GM19372 (cell line): ENCODE measurements around the gene C3orf20.

Experiments used
- ATAC-seq: cut with Tn5 transposase; IDR thresholded peaks from one replicate; pipeline ENCODE4 v1.9.1; 2021; ENCODE audit warnings: mild to moderate bottlenecking, low read depth, moderate library complexity; ENCODE audit not compliant: unreplicated experiment

The C3orf20 gene

DNA sequence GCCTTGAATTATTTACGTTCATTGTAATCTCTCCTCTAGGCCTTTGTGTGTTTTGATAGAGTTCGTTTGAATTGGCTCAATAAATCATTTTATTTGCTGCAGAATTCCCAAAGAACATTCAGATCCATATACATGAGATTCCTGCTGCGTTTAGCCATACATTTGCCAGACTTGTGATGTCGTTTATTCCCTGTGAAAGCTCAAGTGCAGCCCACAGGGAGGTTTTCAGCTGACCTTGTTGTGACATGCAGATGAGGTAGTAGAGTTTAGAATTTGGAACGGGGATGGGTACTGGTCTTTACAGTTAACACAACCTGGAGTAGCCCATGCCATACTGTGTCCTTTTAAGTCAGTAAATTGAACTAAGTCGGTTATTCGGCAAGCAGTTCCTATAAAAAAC lies at the start of gene C3orf20:
TSS of gene C3orf20 (plus strand) at position 301 of the 400 bp plus-strand sequence. CDS start 7,573 bp downstream, outside the sequence.
- no peak for ATAC-seq

DNA sequence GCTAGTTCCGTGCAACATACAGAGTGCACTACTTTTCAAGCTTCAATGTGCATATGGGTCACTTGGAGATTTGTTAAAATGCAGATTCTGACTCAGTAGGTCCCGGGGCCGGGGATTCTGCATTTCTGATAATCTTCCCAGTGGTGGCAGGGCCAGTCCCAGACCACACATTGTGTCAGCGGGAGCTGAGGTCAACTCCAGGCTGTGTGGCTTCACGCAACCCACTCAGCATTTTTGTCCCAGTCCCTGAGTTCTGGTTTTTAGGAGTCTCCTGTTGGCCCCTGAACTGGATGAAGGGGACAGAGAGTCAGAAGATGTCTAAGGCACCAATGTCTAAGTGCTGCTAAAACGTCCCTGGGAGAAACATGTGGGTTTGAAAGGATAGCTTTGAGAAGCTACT lies 49.5 kb upstream of the C3orf20 start:
- no peak for ATAC-seq

DNA sequence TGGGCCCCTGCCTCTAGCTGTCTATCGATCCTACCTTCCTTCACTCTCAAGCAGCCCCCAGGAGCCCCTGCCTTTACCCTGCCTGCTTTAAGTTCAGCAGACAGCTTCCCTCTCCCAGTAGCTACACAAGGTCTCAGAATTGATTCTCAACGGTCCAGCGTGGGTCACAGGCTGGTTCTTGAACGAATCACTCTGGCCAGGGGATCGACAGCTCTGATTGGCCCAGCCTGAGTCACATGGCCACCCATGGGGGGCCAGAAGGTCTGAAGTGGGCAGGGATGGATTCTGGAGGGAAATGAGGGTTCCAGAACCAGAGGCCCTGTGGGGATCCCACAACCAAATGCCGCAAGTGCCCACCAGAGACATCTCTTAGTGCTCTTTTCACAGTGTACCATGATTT lies 47.1 kb upstream of the C3orf20 start:
- ATAC-seq, result no peak

DNA sequence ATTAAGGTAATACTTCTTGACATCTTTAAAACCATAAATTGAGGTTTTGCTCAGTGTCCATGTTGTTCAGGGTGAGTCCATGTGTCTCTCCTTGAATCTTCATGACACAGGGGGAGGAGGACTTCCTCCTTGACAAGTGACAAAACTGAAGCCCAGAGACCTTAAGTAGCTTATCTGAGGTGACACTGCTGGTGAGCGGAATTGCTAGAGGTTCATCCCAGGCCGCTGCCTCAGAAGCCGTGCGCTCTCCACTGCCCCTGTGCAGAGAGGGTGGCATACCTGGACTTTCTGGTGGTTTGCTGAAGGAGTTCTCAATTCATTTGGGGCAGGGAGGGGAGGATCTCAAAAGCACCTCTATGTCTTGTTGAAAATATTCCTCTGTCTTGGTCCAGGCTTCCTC lies 46.5 kb upstream of the C3orf20 start:
- ATAC-seq, result no peak

DNA sequence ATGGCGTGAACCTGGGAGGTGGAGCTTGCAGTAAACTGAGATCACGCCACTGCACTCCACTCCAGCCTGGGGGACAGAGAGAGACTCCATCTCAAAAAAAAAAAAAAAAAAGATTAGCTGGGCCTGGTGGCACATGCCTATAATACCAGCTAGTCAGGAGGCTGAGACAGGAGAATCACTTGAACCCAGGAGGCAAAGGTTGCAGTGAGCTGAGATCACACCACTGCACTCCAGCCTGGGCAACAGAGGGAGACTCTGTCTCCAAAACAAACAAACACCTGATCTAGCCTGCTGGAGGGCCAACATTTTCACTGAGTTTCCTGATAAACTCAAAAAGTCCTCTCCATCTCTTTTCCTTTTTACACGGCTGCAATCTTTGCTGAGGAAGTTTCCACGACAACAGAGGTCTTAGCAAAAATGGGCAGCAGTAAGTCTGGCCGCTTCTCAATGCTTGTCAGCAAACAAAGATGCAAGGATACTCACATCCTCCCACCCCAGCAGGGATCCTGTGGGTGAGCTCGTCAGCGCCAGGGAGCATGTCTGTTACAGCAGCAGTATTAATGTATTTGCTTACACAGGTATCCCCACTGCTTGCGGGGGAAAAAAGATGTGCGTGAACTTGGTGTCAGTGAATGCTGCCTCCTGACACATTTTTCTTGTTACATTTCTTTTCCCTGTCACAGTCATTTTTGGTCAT lies 44.4 kb upstream of the C3orf20 start:
- ATAC-seq, result no peak

DNA sequence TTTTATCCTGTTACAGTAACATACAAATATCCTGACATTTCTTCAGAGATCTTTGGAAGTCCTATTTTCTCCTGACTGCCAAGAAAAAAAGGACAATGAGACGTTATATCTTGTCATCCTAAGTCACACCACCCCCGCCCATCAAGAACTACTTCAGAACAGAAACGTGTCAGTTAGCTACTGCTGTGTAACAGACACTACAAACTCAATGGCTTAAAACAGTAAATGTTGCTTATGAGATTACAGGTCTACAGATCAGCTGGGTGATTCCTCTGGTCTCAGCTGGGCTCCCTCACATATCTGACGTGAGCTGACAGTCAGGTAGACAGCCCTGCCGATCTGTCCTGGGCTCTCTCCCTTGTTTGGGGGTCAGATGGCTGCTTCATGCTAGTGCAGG lies 43.8 kb upstream of the C3orf20 start:
- no peak for ATAC-seq

DNA sequence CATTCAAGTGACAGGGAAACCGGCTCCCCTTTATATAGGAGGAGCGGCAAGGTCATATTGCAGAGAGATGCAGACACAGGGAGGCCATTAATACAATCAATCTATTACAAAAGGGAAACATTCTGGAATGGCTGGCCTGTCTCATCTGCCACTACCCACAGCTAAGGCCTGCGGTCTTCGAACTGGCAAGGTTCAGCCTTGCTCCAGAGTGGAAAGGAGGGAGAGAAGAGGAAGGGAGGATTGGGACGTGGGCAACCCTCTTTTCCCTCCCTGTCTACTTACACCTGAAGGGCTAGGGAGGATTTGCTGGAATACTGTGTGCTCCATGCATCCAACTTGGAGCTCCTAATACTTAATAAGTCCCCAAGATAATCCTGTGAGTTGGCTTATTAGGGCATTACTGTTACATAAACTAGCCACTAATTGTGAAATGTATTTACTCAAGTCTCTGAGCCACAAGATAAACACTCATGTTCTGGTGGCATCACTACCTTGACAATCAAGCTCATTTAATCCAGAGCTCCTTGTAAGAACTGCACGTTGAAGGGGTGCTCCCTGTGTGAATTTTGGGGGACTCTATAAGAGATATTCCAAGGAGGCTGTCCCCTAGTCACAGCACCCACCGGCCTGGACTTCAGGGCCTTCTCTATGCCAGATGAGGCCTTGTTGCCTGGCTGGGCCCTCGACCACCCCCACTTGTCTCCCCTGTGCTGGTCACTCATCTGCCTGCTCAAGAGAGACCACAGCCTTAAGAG lies 43.1 kb upstream of the C3orf20 start:
- ATAC-seq, result no peak

DNA sequence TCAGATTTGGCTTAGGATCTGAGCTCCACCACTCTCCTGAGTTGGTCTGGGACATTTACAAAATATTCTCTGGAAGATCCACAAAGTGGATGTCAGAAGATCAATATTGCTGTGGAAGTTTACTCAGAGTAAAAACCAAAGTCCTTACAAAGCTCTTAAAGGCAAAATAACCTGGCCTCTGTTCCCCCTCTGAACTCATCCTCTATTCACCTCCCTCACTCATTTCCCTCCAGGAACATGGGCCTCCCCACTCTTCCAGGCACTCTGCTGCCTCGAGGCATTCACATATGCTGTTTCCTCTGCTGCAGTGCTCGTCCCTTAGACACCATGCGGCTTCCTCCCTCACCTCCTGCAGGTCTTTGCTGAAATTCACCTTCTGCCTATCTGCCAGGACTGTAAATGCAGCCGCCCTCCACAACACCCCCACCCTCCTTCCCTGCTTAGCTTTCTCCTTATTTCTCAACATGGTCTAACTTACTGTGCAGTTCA lies 42.5 kb upstream of the C3orf20 start:
- ATAC-seq, result no peak

DNA sequence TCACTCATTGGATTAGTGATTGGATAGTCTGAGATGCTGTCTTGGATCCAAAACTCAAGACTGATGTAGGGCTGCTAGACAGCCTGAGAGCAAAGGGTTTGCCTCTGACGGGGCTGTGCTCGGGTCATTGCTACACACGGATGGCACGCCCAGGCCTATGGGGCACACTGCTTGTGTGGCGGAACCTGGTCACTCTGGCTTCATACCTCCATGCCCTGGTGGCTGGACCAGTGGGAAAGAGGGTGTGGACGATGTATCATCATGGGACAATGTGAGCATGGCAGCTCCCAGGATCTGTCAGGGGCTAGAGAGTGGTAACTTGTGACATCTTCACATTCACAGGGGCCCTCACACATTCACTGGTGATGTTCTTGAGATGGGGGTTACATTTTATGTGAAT lies 41.5 kb upstream of the C3orf20 start:
- ATAC-seq, result no peak

DNA sequence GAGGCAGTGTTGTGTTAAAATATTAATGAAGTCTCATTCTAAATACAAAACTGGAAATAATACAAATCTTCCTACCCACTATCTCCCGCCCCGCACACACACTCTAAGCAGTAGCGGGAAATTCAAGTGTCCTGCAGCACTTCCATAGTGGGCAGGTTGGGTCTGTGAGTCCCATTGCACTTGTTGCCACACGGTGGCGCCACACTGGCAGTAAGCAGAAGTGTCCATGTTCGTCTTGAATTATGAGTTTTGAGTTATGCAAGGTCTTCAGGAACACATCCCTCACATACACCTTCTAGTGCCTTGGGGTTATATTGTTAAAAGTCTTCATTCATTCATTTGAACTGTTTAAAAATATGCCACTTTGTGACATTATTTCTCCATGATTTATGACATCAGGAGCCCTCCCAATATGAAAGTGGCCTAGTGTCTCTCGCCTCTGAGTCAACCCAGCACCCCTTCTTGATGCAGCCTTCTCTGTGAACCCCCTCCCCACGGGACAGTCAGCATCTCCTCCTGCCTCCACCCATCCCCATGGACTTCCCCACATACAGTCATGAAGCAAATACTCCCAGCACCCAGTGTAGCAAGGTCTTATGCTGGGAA lies 41.0 kb upstream of the C3orf20 start:
- ATAC-seq, result no peak

DNA sequence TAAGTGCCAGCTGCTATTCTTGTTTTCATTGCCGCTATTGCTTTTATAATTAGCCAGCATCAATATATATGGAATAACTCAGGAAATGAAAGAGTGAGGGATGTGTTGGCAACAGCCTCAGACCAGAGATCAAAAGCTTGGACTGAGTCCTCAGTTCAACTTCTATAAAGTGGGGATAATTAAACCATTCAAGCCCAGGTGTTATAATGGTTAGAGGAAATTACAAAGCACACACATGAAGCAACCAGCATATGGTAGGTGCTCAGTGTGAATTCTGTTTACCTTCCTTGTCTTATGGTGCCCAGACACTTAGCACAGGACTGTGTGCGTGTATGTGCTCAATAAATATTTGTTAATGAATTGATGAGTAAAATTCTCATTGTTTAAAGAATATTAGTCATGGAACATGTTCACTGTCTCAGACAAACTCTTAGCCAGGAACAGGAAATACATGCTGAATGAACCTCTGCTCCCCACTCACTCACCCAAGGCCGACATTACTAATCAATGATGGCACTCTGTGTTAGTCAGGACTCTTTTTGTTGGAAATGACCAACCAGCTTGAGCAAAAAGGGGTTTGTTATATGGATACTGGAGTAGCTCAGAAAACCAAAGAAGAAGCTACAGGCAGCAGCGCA lies 40.1 kb upstream of the C3orf20 start:
- no peak for ATAC-seq

DNA sequence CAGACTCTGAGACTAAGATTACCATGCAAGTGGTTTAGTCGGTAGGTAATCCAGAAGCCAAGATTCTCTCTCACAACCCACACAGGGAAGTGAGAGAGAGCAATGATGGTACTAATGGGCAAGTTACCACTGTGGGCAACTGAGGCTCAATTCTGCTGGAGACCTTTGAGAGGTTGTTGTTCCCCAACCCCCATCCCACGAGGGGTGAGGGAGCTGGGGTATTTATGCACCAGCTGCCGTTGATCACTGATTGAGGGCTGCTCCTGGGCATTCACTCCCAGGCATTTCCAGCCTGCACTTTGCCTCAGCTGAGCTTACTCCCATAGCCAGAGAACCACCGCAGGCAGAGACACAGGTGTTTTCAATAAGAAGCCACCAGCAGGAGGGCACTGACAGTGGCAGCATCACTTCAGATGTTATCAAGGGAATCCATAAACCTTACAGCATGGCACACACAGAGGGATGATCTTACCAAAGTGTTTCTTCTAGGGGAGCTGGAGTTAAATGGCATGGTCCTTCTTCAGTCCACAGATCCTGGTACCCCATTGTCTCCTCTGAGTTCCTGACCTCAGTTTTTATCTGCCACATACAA lies 38.3 kb upstream of the C3orf20 start:
- no peak for ATAC-seq

DNA sequence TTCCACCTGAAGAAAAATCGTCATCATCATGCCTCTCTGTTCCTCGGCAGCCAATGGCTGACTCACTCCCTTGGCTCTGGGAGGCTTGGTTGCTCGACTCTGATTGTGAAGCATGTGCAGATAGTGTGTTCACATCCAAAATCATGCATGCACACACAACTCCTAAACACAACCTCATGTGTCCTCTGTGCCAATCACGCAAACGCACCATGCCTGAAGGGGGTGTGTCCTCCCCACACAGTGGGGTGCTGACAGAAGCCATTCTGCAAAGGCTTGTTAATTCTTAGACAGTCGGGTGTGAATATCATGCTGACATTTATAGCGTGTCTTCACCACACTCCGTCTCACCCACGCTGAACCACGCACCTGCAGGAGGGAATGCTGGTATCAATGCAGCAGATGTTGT lies 34.8 kb upstream of the C3orf20 start:
- no peak for ATAC-seq

DNA sequence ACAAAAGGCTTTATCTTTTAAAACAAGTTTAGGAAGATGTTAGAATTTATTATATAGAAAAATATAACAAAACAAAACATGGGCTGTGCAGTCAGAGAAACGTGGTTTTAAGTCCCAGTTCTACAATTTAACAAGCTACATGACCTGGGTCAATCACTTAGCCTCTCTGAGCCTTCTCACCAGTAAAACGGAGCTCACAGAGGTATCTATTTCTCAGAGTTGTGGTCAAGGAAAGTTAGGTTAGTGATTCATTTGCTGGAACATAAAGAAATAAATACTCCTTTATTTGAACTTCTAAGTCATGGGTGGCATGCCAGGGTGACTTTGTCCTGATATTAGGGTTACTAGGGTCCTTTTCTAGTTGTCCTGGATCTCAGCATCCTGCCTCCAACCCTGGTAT lies 34.2 kb upstream of the C3orf20 start:
- ATAC-seq, result no peak

DNA sequence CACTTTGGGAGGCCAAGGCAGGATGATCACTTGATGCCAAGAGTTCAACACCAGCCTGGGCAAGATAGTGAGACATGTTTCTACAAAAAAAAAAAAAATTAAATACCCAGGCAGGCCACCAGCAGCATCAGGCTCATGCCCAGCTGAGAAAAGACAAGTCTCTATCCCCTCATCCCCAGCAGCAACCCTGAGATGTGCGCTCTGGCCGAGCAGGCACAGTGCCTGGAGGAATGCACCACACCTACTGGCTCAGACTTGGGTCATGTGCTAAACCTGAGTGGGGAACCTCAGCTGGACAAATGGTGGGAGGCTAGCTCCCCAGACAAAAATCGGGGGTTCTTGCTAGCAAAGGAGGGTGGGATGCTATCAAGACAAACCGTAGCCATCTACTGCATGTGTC lies 33.6 kb upstream of the C3orf20 start:
- no peak for ATAC-seq

DNA sequence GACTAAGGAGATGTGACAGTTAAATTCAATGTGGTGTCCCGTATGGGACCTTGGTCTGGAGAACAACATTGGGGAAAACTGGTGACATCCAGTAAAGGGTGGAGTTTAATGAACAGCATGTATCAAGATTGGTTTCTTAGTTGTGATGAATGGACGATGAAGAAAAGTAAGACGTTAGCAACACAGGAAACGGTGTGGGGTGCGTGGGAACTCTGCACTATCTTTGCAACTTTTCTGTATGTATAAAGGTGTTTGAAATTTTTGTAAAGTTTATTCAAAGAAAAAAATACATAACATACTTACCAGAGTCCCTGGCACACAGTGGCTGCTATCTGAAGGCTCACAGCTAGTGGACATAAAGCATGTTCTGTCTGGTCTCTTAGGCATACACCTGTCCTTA lies 29.5 kb upstream of the C3orf20 start:
- no peak for ATAC-seq

DNA sequence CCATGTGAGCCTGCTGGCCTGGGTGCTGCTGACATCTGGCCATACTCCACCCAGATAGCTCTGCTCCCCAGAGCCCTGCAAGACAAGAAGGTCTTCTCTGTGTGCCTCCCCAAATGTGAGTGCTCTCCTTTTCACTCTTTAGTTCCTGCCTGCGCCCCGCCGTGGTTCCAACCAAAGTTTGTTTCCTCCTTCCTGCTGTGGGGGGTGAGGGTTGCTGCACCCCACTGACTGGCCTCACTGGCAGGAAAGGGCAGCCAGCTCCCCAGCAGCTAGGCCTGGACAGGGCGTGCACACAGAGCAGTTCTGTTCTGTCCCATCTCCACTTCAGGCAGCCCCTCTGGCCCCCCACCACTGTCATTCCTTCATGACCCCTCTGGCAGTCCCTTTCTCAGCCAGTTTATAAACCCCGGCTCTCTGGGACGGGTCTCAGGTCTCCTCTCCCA lies 28.8 kb upstream of the C3orf20 start:
- ATAC-seq, result no peak

DNA sequence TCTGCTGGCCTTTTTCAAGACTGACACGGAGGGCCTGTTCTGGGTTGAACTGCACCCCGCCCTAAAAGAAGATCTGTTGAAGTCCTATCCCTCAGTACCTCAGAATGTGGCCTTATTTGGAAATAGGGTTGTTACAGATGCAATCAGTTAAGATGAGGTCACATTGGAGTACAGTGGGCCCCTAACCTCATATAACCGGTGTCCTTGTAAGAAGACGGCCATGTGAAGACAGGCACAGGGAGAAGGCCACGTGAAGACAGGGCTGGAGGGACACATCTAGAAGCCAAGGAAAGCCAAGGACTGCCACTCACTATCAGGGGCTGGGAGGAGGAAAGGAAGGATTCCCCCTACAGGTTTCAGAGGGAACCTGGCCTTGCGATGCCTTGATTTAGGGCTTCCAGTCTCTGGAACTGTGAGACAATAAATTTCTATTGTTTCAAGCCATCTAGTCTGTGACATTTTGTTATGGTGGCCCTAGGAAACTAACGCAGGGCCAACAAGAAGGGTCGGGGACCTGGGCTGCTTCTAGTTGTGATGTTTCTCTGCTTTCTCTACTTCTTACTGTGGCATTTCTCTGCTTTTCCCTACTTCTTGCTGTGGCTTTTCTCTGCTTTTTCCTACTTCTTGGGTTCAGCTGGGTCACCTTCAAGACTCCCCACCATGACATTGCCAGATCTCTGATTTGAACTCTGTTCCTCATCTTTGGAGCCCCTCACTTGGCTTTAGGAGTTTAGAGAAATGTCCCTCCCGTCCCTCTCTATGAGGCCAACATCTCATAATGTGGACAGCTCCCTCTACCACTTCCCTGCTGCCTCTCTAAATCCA lies 28.1 kb upstream of the C3orf20 start:
- no peak for ATAC-seq

DNA sequence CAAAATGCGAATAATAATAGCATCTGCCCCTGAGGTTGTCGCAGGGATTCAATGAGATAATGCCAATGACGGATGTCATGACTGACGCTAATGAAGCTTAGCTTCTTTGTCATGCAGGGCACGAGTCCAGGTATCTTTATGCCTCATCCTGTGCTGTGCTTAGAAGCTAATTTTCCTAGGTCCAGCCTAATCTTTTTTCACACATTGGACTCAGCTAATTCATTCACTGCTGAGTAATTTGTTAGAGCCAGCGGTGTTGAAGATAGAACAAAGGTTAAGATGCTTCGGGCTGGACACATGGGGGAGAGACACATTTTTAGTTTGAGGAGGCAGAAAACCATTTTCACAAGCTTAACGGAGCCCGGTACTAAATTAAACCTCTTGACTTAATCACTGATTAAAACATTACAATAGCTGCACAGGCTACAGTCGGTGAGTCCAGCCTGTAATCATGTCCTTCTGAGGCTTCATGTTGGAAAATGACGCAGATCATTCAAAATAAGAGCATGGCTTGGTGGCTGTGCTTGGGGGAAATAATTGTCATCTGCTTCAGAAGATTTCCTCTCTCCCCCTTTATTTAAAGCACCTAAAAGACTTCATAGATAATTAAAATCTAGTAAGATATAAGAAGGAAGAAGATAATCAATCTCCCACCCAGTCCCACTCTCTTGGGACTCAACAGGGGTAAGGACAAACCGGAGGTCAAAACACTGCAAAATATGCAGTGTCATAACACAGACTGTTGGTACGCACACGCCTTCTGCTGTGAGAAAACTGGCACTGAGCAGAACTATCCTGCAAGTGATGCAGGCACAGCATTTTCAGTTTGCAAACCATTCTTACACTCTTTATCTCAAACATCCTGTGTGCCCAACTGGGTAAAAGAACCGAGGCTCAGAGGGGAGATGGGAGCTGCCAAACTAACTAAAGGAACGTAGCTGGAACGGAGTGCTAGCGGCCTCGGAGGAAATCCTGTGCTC lies 26.7 kb upstream of the C3orf20 start:
- no peak for ATAC-seq
